IMR-90 (cell line): ENCODE data around the gene MAP3K1. TPM values are rescaled to one million over a fixed set of nuclear protein-coding genes. Genes with fewer than 3 reads are reported as not detected.

Experiments used
- ATAC-seq: fragments of 200-7000 bp; cut with Tn5 transposase; 2 replicates; pipeline ENCODE4 v1.9.1; 2020; ENCODE audit warnings: low read depth, mild to moderate bottlenecking, moderate library complexity
- BruUV-seq: library from RNA; stranded (reverse); fragments of 400-500 nt; replicated peaks from 2 replicates; lab custom pipeline; 2021; lab: Mats Ljungman, UMichigan
- CTCF ChIA-PET: fragments of 300-600 bp; formaldehyde crosslinking; extraction: SDS; loops from one replicate; lab custom pipeline; 2021; ENCODE audit warnings: antibody characterized with exemption; lab: Yijun Ruan, JAX
- POLR2A ChIA-PET: fragments of 300-600 bp; sonication (Branson Sonifier 250); formaldehyde crosslinking; loops from one replicate; lab custom pipeline; 2022; ENCODE audit warnings: antibody characterized with exemption; ENCODE audit not compliant: unreplicated experiment; lab: Charles Lee
- DNase-seq: peaks from one replicate; pipeline ENCODE4 v3.0.0; 2013
- H2AFZ ChIP-seq: replicated peaks from 2 replicates; pipeline ENCODE3; 2013; ENCODE audit warnings: low read length, mild to moderate bottlenecking; ENCODE audit not compliant: poor library complexity
- H2AK5ac ChIP-seq: 2 replicates; pipeline ENCODE4 v1.6.1; 2013; ENCODE audit warnings: low read depth, low read length, inconsistent platforms
- H2AK9ac ChIP-seq: replicated peaks from 2 replicates; pipeline ENCODE3; 2013; ENCODE audit warnings: mild to moderate bottlenecking, low read depth, low read length, moderate library complexity; ENCODE audit not compliant: poor library complexity
- H2BK120ac ChIP-seq: 2 replicates; pipeline ENCODE4 v1.6.1; 2013; ENCODE audit warnings: low read depth, low read length, inconsistent platforms
- H2BK15ac ChIP-seq: 3 replicates; pipeline ENCODE4 v1.6.1; 2013; ENCODE audit warnings: low read depth, low read length, inconsistent platforms
- H2BK20ac ChIP-seq: 2 replicates; pipeline ENCODE4 v1.6.1; 2013; ENCODE audit warnings: low read depth, mild to moderate bottlenecking, inconsistent platforms, low read length, moderate library complexity
- H2BK5ac ChIP-seq: 2 replicates; pipeline ENCODE4 v1.6.1; 2013; ENCODE audit warnings: mild to moderate bottlenecking, low read depth, low read length, inconsistent platforms; ENCODE audit not compliant: poor library complexity, severe bottlenecking
- H3K14ac ChIP-seq: replicated peaks from 2 replicates; pipeline ENCODE4 v1.6.1; 2013; ENCODE audit warnings: low read depth, low read length, inconsistent platforms
- H3K18ac ChIP-seq: 2 replicates; pipeline ENCODE4 v1.6.1; 2013; ENCODE audit warnings: low read depth, low read length, control low read depth
- H3K23ac ChIP-seq: 2 replicates; pipeline ENCODE4 v1.6.1; 2013; ENCODE audit warnings: low read depth, low read length, inconsistent platforms
- H3K27ac ChIP-seq: 2 replicates; pipeline ENCODE4 v1.5.1; 2013; ENCODE audit warnings: mild to moderate bottlenecking, control low read depth, low read length; ENCODE audit not compliant: insufficient read depth
- H3K27me3 ChIP-seq: 2 replicates; pipeline ENCODE4 v1.6.1; 2013; ENCODE audit warnings: low read length; ENCODE audit not compliant: control insufficient read depth, insufficient read depth
- H3K36me3 ChIP-seq: 2 replicates; pipeline ENCODE4 v1.6.1; 2013; ENCODE audit warnings: low read length, mixed read lengths; ENCODE audit not compliant: control insufficient read depth, insufficient read depth
- H3K4ac ChIP-seq: 2 replicates; pipeline ENCODE4 v1.6.1; 2013; ENCODE audit warnings: low read depth, low read length, inconsistent platforms
- H3K4me1 ChIP-seq: 2 replicates; pipeline ENCODE4 v1.6.1; 2013; ENCODE audit warnings: low read length, mixed read lengths; ENCODE audit not compliant: control insufficient read depth, insufficient read depth
- H3K4me2 ChIP-seq: 2 replicates; pipeline ENCODE4 v1.6.1; 2013; ENCODE audit warnings: low read depth, mild to moderate bottlenecking, control low read depth, low read length, moderate library complexity
- H3K4me3 ChIP-seq: 2 replicates; pipeline ENCODE4 v1.5.1; 2013; ENCODE audit warnings: low read depth, mild to moderate bottlenecking, control low read depth, low read length, moderate library complexity; ENCODE audit not compliant: insufficient read depth
- H3K56ac ChIP-seq: 2 replicates; pipeline ENCODE4 v1.6.1; 2013; ENCODE audit warnings: low read length, inconsistent platforms; ENCODE audit not compliant: insufficient read depth; ENCODE audit errors: extremely low read depth
- H3K79me1 ChIP-seq, 2 experiments: 2 replicates each; pipeline ENCODE4 v1.6.1; 2013; ENCODE audit warnings: low read length in 2 of 2, inconsistent platforms in 1 of 2, low read depth in 1 of 2
- H3K9ac ChIP-seq: 2 replicates; pipeline ENCODE4 v1.6.1; 2013; ENCODE audit warnings: low read depth, low read length, control low read depth
- H3K9me1 ChIP-seq: 2 replicates; pipeline ENCODE4 v1.6.1; 2013; ENCODE audit warnings: low read length, inconsistent platforms; ENCODE audit not compliant: insufficient read depth
- H3K9me3 ChIP-seq: 2 replicates; pipeline ENCODE4 v1.6.1; 2013; ENCODE audit warnings: low read length; ENCODE audit not compliant: control insufficient read depth, insufficient read depth
- H4K20me1 ChIP-seq: 2 replicates; pipeline ENCODE4 v1.6.1; 2013; ENCODE audit warnings: low read length, inconsistent platforms; ENCODE audit not compliant: insufficient read depth
- H4K5ac ChIP-seq: 2 replicates; pipeline ENCODE4 v1.6.1; 2013; ENCODE audit warnings: mild to moderate bottlenecking, low read depth, low read length, control low read depth
- H4K8ac ChIP-seq, 2 experiments: 2 replicates each; pipeline ENCODE4 v1.6.1; 2013; ENCODE audit warnings: low read depth in 2 of 2, low read length in 2 of 2, control low read depth in 1 of 2, inconsistent platforms in 1 of 2
- H4K91ac ChIP-seq: 2 replicates; pipeline ENCODE4 v1.6.1; 2013; ENCODE audit warnings: low read depth, low read length, inconsistent platforms; ENCODE audit not compliant: insufficient read depth
- CEBPB ChIP-seq: IDR thresholded peaks from 2 replicates; pipeline ENCODE4 v1.6.1; 2012; ENCODE audit warnings: low read depth, low read length, improper control_type of control experiment
- CHD1 ChIP-seq: IDR thresholded peaks from 2 replicates; pipeline ENCODE4 v1.6.1; 2012; ENCODE audit warnings: low read depth, low read length, improper control_type of control experiment
- FOS ChIP-seq: fragments of 150-350 bp; IDR thresholded peaks from 2 replicates; pipeline ENCODE4 v1.6.1; 2016; ENCODE audit warnings: low read depth, low read length
- MAFK ChIP-seq: IDR thresholded peaks from 2 replicates; pipeline ENCODE4 v1.6.1; 2012; ENCODE audit warnings: low read depth, low read length, improper control_type of control experiment
- POLR2A ChIP-seq: IDR thresholded peaks from 2 replicates; pipeline ENCODE4 v1.6.1; 2012; ENCODE audit warnings: mild to moderate bottlenecking, low read depth, low read length
- RCOR1 ChIP-seq: IDR thresholded peaks from 2 replicates; pipeline ENCODE4 v1.6.1; 2012; ENCODE audit warnings: mild to moderate bottlenecking, low read length, improper control_type of control experiment; ENCODE audit not compliant: insufficient replicate concordance
- RFX5 ChIP-seq: IDR thresholded peaks from 2 replicates; pipeline ENCODE4 v1.8.0; 2012; ENCODE audit warnings: low read depth, mild to moderate bottlenecking, low read length, moderate library complexity
- SMC3 ChIP-seq: fragments of 150-350 bp; IDR thresholded peaks from 2 replicates; pipeline ENCODE4 v1.6.1; 2016; ENCODE audit warnings: low read depth, mild to moderate bottlenecking, antibody characterized with exemption, low read length, moderate library complexity
- USF2 ChIP-seq: fragments of 150-350 bp; IDR thresholded peaks from 2 replicates; pipeline ENCODE4 v1.6.1; 2017; ENCODE audit warnings: mild to moderate bottlenecking, antibody characterized with exemption, low read length, low read depth
- WGBS, 2 experiments: methylation state at CpG; one replicate each; pipeline versions ENCODE4 v1.1.5 to v1.1.7; 2013; ENCODE audit warnings: missing lambda C conversion rate in 2 of 2; ENCODE audit not compliant: insufficient read length in 1 of 2; ENCODE audit errors: extremely low coverage in 2 of 2; 5-methylcytosine and 5-hydroxymethylcytosine counted together
- dilution Hi-C: fragments of 300-500 bp; cut with HindIII; formaldehyde crosslinking; loops from one replicate; pipeline ENCODE4 v1.14.3; 2018; ENCODE audit warnings: low sequenced_read_pairs; ENCODE audit not compliant: unreplicated experiment
- in situ Hi-C: fragments of 300-500 bp; cut with MboI; formaldehyde crosslinking; loops from 3 replicates; pipeline ENCODE4 v1.14.3; 2019; ENCODE audit warnings: low sequenced_read_pairs, inconsistent platforms, mixed read lengths
- intact Hi-C: fragments of 100-400 bp; cut with micrococcal nuclease; formaldehyde crosslinking; loops from 2 replicates; pipeline ENCODE4 v1.10.0; 2022
- polyA plus RNA-seq, 3 experiments: library from polyadenylated mRNA; depleted of rRNA; stranded (reverse); fragments of >200 nt; gene quantifications; 2 replicates each; pipeline ENCODE4 v1.2.3, GENCODE V29; 2012; ENCODE audit warnings: low replicate concordance in 1 of 3
- total RNA-seq: library from RNA; depleted of rRNA; stranded (reverse); fragments of >200 nt; gene quantifications from 2 replicates; pipeline ENCODE4 v1.2.3, GENCODE V29; 2012
- TF ChIP-seq, protein P1 (sequence below): conservative IDR thresholded peaks from 2 replicates; pipeline ENCODE4 v1.5.1; 2012; ENCODE audit warnings: mild to moderate bottlenecking, low read depth, low read length, improper control_type of control experiment

MAP3K1 gene
- total and polyA plus RNA-seq, 2 of the 4 experiments (the other 2 are of a cell fraction): 3.8 to 18.8 TPM

GRCh38 chr5:56922922-56923321, 107.6 kb downstream of the MAP3K1 start:
- H2AFZ ChIP-seq: no peak overlapping the region
- no peaks in the 10 kb centered on the region for H3K4me1 ChIP-seq
- no peak overlapping the region for H2BK120ac ChIP-seq
- no peak overlapping the region for H2AK9ac ChIP-seq
- H3K4me3 ChIP-seq: no peak overlapping the region
- no peak overlapping the region for H3K4me2 ChIP-seq
- H3K56ac ChIP-seq: no peak overlapping the region
- ATAC-seq: no peak
- dilution Hi-C loops: no loop called here
- H3K9me3 ChIP-seq: no peaks in the 10 kb centered on the region
- in situ Hi-C loops: loop anchor here (25.0 kb wide), 1 partner anchor 1539 kb away; the partner anchor contains the start of gene PLK2
- H2BK20ac ChIP-seq: no peak overlapping the region
- no TSS peak for BruUV-seq
- CTCF ChIA-PET: no interaction called here
- H3K9ac ChIP-seq: no peak overlapping the region
- no peak overlapping the region for H2BK5ac ChIP-seq
- POLR2A ChIA-PET: interaction anchor here (0.5 kb wide), 1 partner anchor 10 kb away, joined by 3 read pairs; no protein-coding TSS in a partner anchor
- H3K18ac ChIP-seq: no peak overlapping the region
- no peak overlapping the region for H2AK5ac ChIP-seq
- H3K9me1 ChIP-seq: no peaks in the 10 kb centered on the region
- TF ChIP-seq, protein P1, sequence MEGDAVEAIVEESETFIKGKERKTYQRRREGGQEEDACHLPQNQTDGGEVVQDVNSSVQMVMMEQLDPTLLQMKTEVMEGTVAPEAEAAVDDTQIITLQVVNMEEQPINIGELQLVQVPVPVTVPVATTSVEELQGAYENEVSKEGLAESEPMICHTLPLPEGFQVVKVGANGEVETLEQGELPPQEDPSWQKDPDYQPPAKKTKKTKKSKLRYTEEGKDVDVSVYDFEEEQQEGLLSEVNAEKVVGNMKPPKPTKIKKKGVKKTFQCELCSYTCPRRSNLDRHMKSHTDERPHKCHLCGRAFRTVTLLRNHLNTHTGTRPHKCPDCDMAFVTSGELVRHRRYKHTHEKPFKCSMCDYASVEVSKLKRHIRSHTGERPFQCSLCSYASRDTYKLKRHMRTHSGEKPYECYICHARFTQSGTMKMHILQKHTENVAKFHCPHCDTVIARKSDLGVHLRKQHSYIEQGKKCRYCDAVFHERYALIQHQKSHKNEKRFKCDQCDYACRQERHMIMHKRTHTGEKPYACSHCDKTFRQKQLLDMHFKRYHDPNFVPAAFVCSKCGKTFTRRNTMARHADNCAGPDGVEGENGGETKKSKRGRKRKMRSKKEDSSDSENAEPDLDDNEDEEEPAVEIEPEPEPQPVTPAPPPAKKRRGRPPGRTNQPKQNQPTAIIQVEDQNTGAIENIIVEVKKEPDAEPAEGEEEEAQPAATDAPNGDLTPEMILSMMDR: no peak
- TF ChIP-seq RFX5 (no peak), USF2 (no peak), POLR2A (no peak), MAFK (no peak), FOS (no peak), CHD1 (no peak), RCOR1 (no peak), SMC3 (no peak), CEBPB (no peak)
- no peak overlapping the region for H3K27ac ChIP-seq
- peaks cover 19% of the 10 kb centered on the region for H3K36me3 ChIP-seq
- intact Hi-C loops: no loop called here
- no peak overlapping the region for H4K5ac ChIP-seq
- no peak overlapping the region for H3K23ac ChIP-seq
- no peak for DNase-seq
- no peaks in the 10 kb centered on the region for H4K20me1 ChIP-seq
- H3K27me3 ChIP-seq: no peaks in the 10 kb centered on the region
- H3K14ac ChIP-seq: no peak overlapping the region
- no peak overlapping the region for H4K91ac ChIP-seq
- H4K8ac ChIP-seq: no peak overlapping the region
- 100% methylated on average over 1 of the region's 6 CpGs; no CpG with 5 or more reads in 1 of the 2 experiments for WGBS, 2 experiments
- H3K4ac ChIP-seq: no peak overlapping the region
- H3K79me1 ChIP-seq: peaks cover 6 to 9% of the 10 kb centered on the region in 2 experiments; a peak in 3 of 4 replicates
- no peak overlapping the region for H2BK15ac ChIP-seq
